ENCODE results near the gene TBC1D21.

The TBC1D21 gene

GRCh38 chr15:73865379-73865778 lies 8.0 kb upstream of the TBC1D21 start:
- no peak for DNase-seq

- DNase-seq: no peak
Observed at GRCh38 chr15:73865904-73866303, 7.5 kb upstream of the TBC1D21 start.

DNA sequence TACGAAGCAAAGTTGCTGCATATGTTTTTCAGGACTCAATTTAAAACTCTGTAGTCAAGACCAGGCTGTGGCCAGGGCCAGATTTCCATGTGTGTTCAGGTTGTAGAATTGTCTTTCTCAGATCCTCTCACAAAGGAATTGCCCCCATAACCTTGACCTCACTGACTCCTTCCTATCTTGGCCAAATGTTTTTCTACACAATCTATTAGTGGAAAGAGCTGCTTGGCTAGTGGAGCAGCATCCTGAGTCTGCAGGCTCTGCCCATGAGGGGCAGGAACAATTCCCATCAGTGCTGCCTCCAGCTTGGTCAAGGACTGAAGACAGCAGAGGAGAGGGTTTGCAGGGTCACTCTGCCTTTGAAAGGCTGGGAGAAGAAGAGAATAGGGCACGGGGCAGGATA lies 6.9 kb upstream of the TBC1D21 start:
- DNase-seq: no peak

- no peak for DNase-seq
Observed at GRCh38 chr15:73866881-73867410, 6.4 kb upstream of the TBC1D21 start.

GRCh38 chr15:73867426-73867825 lies 5.9 kb upstream of the TBC1D21 start:
- DNase-seq: no peak

GRCh38 chr15:73867956-73868355 lies 5.4 kb upstream of the TBC1D21 start:
- DNase-seq: no peak

- peak; percentile 46 for DNase-seq
Observed at GRCh38 chr15:73869216-73869995, 4.0 kb upstream of the TBC1D21 start.

DNA sequence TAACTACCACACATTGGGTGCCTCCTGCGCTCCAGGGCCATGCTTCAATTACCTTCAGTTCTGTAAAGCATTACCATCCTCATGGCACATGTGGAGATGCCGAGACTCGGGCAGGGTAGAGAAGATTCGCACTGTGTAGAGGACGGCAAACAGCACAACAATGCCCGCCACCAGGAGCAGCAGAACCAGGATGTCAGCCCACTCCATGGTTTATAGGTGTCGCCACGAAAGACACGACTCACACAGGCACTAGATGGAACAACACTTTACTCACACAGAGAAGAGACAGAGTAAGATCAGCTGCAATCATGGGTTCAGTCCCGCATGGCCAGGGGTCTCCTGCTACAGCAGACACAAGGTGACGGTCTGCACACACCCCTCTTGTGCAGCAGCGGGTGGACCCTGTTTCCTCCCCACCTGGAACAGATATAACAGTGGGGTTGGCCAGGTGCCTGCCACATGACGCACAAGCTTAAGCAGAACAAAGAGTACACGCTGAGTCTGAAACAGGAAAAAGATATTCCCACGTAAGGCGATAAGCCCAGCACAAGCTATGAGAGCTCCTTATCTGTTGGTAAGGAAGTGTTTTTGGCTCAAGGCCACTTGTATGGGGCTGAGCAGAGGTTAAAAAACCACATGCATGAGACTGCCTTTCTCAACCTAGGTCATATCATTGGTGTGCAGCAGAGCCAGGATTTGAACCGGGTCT lies 2.5 kb upstream of the TBC1D21 start:
- DNase-seq: no peak

- DNase-seq: no peak
Observed at GRCh38 chr15:73872346-73872745, 1.0 kb upstream of the TBC1D21 start.

DNA sequence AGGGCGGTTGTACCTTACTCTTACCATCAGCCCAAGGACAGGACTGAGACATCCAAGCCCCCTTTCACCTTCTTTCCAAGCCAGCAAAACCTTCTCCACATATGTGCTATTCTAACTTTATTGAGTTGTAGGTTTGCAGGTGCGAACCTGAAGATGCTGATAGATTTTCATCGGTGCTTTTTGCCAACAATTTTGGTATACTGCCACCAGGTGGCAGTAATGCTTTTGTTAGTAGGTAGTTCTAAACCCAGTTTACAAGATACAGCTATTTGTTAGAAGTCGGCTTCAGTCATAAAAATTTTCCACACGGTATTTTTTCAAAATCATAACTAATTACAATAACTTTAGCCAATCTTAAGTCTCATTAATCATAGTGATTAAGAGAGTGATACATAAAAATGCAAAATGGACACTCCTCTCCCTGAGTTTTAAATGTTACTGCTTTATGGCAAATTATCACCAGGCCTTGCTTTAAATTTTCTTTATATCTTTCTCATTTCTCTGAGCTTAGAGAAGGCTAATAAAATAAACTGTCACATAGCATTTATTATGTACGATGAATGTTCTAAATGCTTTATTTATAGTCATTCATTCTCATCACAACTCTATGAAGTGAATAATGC lies 636 bp downstream of the TBC1D21 start:
- DNase-seq: peak; percentile 50

DNA sequence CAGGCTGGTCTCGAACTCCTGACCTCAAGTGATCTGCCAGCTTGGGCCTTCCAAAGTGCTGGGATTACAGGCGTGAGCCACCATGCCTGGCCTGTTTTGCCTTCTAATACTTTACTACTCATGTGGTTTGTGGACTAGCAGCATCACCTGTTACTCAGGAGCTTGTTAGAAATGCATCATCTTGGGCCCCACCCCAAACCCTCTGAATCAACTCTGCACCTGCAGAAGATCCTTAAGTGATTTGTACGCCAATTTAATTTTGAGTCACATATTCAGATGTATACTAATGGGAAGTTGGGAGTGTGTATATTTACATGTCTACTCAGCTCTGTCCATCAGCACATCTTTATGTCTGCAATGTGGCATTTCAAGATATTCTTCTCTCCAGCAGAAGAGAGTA lies 6.1 kb downstream of the TBC1D21 start:
- no peak for DNase-seq

- no peak for DNase-seq
Observed at GRCh38 chr15:73881579-73882320, 8.4 kb downstream of the TBC1D21 start.

GRCh38 chr15:73882761-73883419 lies 9.5 kb downstream of the TBC1D21 start:
- no peak for DNase-seq

DNA sequence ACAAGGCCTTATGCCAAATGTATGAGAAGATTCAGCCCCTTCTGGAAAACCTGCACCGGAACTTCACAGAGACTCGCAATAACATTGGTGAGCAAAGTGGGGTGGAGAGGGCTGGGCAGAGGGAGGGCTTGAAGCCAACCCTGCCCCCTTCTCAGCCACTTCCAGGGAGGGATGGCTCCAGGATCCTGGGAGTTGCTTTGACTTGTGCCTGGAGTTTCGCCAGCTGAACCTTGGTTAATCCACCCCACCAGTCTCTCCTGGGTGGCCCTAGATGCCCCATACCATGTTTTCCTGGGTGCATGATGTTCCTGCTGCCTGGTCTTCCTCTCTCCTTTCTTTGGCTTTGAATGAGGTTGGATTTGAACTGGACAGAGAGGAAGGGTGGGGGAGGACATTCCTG lies 10.8 kb downstream of the TBC1D21 start:
- DNase-seq: no peak

GRCh38 chr15:73885954-73886700 lies 12.8 kb downstream of the TBC1D21 start:
- no peak for DNase-seq

- no peak for DNase-seq
Observed at GRCh38 chr15:73886717-73887345, 13.5 kb downstream of the TBC1D21 start.

- DNase-seq: no peak
Observed at GRCh38 chr15:73887481-73887880, 14.1 kb downstream of the TBC1D21 start.

GRCh38 chr15:73888224-73889041 lies 15.1 kb downstream of the TBC1D21 start:
- no peak for DNase-seq

DNA sequence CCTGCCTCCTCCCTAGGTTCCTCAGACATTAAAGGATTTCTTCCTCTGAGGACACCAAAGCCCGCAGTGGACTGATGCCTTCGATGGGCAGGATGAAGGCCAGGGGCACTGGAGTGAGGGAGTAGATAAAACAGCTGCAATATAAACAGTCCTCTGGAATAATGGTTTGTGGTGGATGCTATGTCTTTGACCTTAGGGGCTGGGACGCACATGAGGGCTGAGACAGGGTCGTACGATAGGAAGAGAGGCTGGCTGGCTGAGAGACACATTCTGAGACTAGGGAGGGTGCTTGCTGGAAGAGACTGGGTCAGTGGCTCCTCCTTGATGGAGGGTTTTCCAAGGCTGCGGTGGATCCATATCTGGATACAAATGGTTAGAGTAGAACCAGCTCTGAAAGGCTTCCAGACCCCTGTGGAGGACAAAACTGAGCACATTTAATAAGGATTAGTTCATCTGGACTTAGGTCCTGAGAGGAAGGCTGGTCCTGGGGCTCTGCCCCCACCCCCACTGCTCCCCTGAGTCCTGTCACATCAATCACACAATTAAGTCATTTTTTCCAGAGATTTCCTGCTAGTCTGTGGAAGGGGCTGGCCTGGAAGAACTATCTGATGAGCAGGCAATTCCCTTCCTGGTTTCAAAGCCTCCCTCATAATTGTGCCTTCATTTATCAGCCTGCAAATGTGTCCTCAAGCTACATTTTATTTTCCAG lies 15.8 kb downstream of the TBC1D21 start:
- no peak for DNase-seq

DNA sequence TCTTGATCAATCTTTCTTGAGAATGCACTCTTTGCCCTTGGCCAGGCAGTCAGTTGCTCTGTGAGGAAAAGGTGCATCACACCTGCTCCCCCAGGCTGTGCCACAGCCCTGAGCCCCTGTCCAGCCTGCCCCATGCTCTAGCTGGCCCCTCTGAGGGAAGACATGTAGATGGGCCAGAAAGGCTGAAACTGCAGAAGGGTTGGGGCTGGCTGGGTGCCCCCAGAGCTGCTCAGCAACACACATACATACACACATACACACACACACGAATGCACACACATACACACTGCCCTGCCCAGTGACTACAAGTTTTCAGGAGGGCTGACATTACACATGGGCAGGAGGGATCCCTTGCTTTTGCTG lies 16.4 kb downstream of the TBC1D21 start:
- no peak for DNase-seq
